Measurements from ENCODE around the gene SOBP.

SOBP gene

DNA sequence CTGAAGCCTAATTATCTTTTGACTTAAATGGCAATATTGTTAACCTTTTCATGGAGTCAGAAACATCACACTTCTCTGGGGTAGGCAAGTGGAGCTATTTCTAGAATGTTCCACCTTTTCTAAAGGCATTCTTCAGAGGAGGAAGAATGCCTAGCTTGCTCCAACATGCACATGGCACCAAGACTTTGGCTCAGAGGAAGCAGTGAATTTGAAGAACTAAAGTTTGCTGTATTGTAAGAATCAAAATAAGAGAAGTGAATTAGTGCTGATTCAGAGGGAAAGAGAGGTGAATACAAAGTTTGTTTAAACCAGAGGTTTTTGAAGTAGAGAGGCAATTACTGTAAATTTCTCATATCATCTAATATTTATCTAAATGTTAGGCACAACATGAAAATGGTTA is 92.2 kb downstream of the SOBP start:
- no peak for DNase-seq (ENCODE audit: low read depth in 1 of 2, low spot score in 1 of 2)

DNA sequence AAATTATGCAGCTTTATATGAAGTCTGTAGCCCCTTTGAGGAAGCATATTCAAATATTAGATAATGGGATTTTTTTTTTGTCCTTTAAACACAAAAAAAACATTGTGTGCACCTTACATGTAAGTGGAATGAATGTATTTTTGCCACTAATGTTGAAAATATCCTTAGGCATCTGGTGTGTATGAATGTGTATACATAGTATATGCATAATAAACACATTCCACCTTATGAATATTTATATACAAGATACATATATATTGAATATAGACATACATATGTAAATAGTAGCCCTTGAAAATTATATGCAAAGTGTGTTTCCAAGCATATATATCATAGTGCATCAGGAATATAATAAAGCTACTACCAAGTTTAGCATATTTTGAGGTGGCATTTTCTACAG is 94.8 kb downstream of the SOBP start:
- DNase-seq (ENCODE audit: low read depth in 1 of 2, low spot score in 1 of 2) = no peak

DNA sequence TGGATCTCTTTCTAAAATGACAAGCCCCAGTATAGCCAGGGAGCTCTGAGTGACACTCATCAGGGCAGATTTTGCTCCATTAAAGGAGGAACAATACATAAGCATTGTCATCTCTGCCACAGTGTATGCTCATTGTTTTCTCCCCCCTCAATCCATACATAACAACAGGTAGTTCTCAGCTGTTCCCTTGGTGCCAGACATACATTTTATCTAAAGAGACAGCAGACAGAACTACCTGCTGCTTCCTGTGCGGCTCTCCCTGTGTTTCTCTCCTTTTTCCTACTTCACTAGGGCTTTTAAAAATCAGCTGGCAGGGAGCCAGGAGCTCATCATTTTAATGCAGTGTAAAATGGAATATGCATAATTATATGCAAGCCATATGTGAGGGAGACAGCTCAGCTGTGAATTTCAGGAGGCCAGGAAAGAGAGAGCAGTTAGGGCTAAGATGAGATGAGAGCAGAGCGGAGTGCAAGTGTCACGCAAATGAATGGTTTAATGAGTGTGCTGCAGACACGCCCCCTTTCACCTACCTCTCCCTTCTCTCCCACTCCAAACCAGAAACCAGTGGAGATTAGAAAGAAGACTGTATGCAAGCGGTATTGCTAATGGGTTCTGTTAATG is 96.0 kb downstream of the SOBP start:
- DNase-seq (ENCODE audit: low read depth in 1 of 2, low spot score in 1 of 2) = no peak

DNA sequence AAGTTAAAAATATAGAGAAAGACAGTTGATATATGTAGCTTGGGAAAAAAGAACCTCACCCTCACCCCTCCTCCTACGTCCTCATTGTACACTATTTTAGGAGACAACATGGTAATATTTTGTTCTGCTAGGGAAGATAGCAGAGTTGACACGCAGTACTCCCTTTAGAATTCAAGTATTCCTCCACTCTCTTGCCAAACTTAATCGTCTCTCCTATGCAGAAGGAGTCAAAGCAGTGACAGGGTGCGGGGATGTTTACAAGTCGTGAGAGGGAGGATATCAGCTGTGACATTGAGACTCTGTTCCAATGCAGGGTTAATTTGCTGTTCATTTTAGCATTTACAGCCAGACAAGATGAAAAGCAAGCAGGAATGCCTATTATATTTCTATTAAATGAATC is 97.5 kb downstream of the SOBP start:
- no peak for DNase-seq (ENCODE audit: low read depth in 1 of 2, low spot score in 1 of 2)

DNA sequence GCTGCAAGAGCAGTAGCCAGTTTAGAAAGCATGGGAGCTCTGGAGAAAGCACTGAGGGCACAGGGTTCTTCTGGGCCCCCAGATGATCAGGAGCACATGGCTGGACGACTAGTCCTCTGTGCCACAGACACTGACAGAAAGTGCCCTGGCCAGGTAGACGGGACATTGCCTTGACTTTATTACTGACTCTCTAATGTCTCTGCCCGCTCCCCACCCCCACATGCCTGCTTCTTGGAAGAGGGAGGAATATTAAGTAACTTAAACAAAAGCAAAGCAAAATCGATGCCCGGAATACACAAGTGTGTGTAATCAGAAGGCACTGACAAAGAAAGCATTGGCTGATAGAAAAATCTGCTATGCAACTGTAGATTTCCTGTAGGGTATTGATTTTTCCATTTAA is 99.3 kb downstream of the SOBP start:
- no peak for DNase-seq (ENCODE audit: low read depth in 1 of 2, low spot score in 1 of 2)

DNA sequence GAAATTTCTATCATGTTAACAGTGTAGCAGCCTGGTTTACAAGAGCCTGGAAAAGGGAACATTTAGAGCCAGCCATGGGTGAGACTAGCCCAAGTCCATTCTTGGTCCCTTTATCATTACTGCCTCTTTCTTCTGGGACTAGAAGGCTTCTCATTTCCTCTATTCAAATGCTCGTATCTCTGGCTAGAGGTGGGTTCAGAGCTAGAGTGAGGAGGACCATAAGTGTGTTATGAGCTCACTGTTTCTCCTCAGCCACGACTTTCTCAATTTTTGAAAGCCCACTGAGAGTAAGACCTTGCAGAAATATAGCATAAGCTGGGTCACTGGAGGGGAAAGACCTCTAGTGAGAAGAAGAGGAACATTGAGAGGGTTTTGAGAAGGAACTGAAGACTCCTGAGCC is 100.0 kb downstream of the SOBP start:
- no peak for DNase-seq (ENCODE audit: low read depth in 1 of 2, low spot score in 1 of 2)

DNA sequence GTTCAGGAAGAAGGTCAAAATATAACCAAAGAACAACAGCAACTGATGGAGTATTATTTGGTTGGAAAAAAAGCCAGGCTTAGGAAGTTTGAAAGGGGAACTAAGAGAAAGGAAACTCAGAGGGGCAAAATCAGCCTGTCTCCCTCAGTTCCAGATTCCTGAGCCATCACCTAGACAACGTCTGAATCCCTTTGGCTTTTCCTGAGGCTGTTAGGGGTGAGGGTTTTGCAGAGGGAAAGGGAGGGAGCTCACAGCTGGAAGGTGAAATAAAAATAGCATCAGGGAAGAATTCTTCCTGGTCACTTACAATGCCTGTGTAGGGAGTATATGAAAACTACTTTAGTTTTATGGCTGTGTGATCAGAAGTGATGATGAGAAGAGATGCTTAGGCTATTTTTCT is 100.5 kb downstream of the SOBP start:
- no peak for DNase-seq (ENCODE audit: low read depth in 1 of 2, low spot score in 1 of 2)

DNA sequence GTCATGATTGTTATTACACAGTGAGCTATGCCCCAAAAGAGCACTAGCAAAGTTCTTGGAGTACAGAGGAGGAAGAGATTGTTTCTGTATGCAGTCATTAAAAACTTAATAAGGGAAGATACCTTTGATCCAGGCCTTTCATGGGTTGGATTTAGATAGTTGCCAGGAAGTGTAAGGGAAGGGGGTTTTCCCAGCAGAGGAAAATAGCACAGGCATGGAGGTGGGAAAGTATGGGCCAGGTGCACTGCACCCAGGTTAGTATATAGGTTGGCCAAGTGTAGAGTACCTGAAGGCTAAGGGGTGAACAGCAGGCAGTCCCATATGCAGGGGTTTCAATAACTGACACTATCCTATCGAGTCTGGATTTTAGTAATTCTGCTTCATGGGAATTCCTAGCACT is 101.4 kb downstream of the SOBP start:
- no peak for DNase-seq (ENCODE audit: low read depth in 1 of 2, low spot score in 1 of 2)

DNA sequence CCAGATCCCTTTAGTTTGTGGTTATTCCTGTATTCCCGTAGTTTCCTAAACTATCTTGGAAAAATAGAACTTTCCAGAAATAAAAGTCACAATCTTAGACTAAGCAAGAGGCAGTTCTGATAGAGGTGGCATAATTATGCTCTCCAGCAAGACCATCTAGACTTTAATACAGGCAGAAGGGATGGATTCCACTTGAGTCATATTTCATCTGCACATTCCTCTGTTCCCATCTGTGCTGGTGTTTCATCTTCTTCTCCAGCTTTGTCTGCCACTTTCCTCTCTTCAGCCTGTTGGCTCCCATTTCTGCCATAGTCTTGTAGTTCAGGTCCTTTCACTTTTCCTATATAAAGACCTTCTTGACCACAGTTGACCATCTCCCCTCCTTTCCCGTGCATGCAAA is 102.9 kb downstream of the SOBP start:
- DNase-seq (ENCODE audit: low read depth in 1 of 2, low spot score in 1 of 2) = no peak

DNA sequence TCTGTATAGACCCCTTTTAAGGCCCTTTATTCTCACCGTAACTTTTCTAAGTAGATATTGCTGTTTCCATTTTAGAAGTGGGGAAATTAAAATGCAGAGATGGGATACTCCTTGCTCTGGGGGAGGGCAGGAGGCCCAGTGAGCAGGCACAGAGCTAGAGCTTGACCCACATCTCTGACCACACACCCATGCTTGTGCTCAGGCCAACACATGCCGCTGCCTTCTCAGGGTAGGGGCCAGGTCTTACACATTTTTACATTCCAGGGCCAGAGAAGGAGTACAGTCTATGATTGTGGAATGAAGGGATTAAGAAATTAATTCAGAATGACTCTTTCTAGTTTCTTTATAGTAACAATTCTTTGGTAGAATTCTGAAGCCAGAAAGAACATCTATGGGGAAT is 104.8 kb downstream of the SOBP start:
- DNase-seq (ENCODE audit: low read depth in 1 of 2, low spot score in 1 of 2) = no peak

DNA sequence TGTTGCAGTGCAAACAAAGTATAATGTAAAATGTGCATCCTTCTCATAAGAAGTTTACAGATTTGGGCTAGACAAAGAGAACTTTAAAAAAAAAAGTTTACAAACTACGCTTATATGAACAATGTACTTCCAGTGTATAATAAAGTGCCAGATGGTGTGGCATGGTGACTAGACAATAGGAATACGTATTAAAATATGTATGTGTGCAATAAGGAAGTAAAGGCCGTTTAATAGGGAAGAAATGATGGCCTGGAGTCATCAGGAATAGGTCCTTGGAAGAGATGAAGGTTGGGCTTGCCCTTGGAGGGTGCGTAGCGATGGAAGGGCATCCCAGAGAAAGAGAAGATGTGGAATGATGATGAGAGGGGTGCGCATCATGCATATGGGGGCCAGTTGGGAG is 108.2 kb downstream of the SOBP start:
- no peak for DNase-seq (ENCODE audit: low read depth in 1 of 2, low spot score in 1 of 2)

DNA sequence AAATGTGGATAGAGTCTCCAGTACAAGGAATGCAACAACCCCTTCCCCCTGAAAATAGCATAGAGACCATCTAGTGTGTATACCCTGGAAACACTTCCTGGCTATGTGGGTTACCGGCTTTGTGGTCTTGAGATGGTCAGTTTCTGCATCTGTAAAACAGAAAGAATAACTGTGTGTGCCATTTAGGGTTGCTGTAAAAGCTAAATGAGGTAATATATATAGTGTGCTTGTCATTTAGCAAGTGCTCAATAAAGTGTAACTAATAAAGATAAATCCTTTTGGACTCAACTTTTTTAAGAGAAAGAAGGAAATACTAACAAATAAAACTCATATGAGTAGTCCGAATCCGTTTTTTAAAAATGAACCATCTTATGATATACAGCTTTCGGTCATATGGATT is 109.1 kb downstream of the SOBP start:
- DNase-seq (ENCODE audit: low read depth in 1 of 2, low spot score in 1 of 2) = no peak

DNA sequence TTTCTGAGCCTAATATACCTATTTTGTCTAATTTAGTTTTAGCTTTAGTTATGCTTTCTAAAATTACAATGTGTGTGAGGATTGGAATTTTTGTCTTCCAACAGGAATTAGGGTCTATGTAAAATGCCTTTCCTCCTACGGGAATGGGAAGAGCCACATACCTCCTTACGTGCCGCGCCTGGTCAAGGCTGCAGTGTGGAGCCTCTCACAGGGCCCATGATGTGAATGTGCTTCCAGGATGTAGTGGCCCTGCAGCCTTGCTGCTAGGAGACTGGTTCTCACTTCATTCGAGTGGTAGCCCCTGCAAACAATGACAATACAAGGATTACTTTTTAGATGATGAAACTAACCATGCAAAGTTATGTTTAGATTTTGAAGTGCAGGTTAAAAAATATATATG is 110.2 kb downstream of the SOBP start:
- no peak for DNase-seq (ENCODE audit: low read depth in 1 of 2, low spot score in 1 of 2)

DNA sequence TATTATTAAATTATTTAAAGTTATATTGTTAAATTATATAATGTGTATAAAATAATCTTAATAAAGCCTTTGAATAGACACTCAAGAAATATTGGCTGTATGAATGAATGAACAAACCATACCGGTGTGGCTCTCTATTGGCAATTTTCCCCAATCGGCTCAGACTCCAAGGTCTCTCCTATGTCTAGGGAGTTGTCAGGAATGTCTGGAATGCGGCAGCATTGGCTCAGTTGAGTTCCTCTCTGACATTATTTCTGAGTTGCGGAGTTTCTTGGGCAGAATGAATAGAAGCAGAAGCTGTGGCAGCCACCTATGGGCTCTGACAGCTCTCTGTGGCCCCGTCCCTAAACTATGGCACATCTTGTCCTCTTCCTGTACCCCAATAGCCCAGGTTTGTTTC is 111.0 kb downstream of the SOBP start:
- DNase-seq (ENCODE audit: low read depth in 1 of 2, low spot score in 1 of 2) = no peak

DNA sequence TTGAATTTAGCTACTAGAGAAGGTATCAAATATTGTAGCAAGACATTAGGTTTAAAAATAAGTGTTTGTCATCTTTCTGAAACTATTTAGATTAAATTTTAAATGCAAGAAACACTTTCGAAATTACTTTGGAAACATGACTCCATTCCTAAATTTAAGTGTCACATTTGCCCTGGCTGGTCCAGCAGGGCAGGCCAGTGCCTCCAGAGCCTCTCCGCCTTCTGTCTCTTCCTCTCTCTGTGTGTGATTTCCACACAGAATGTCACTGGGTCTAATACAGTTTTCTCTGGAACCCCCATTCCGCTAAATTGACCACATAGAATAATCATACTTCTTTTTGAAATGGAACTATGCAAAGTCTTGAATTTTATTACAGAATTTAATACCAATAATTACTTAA is 111.5 kb downstream of the SOBP start:
- no peak for DNase-seq (ENCODE audit: low read depth in 1 of 2, low spot score in 1 of 2)

DNA sequence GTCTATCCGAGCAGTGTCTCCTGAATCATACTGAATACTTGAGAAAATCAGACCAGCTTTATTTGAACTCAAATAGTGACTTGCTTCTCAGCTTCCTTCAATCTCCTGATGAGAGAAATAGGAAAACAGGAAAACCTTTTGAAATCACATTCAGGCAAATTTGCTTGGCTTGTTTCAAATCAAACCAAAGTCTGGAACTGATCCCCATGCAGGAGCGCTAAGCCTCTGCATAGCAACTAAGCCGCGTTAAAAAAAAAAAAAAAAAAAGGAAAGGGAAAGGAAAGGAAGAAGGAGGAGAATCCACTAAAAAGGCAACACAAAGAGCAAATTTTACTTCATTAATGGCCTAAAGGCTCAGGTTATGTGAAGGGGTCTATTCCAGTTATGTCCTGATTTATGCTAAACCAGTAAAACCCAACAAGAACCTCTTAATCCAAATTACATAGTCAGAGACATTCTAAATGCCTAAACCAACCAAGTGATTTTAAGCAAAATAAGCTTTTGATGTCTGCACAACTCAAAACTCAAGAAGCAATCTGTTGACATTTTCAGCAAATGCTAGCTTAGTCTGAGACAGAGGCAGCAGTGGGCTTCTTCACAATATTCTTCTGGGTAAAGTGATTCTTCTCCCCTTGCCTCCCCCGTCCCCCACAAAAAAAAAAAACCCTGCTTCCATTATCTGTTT is 112.5 kb downstream of the SOBP start:
- DNase-seq (ENCODE audit: low read depth in 1 of 2, low spot score in 1 of 2) = no peak

DNA sequence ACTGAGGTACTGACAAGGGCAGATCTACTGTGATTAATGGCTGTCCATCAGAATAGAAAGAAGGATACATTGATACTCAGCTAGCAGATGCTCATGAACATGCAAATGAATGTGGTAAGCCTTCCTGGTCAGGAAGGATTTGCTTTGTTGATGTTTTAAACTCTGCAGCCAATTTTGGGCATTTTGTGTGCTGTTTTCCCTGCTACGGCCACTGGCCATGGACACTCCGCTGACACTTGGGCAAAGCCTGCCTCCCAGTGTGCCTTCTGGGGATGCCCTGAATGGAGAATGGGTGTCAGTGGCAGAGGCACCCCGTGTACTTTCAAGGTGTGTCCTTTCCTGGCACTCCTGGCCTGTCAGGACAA is 113.1 kb downstream of the SOBP start:
- DNase-seq (ENCODE audit: low read depth in 1 of 2, low spot score in 1 of 2) = no peak

DNA sequence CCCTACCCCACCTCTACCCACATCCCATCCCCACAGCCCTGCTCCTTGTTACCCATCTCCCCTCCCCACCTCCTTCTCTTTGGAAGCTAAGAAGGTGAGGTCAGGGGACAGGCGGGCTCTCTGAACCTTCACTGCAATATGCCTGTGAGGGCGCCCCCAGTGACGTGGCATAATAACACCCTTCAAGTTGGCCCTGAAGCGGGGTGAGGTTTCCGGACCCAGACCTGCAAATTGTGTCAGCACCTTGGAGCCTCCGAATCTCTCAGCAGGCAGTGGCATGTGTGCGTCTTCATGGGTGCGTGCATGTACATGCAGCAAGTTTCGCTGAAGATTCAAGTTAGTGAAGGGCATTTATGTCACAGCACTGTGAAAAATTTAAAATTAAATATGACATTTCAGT is 114.6 kb downstream of the SOBP start:
- DNase-seq (ENCODE audit: low read depth in 1 of 2, low spot score in 1 of 2) = no peak

DNA sequence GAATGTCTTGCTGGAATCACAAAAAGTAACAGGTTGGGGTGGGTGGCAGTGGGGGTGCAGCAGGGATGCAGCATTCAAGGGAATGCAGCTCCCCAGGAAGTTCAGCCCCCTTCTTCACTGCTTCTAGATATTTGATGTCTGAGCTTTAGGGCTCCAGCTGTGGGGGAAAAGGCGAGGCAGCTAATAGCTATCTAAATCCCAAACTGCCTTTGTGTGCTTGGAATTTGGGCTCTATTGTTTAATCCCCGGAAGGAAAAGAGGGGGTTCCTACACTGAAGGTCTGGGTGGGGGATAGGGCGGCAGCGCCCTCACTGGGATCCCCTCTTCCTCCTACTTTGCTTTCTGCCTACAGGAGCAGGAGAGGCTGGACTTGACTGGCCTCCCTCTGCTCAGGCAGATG is 116.5 kb downstream of the SOBP start:
- no peak for DNase-seq (ENCODE audit: low read depth in 1 of 2, low spot score in 1 of 2)

DNA sequence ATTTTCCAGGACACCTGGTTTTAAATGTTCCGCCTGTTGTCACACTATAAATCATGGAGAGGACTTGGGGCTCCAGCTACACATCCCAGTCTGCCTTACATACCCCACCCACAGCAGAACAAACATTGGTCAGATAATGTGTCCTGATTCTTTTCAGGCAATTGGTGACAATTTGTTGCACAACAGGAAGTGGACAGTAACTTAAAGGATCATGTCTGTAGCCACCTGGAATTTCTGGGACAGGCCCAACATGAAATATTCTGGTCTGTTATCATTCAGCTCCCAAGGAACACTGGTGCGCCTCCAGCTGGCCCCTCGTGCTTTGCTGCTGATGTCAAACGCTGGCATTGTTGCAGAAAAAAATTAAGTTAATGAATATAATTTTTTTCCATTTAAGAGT is 117.2 kb downstream of the SOBP start:
- DNase-seq (ENCODE audit: low read depth in 1 of 2, low spot score in 1 of 2) = no peak

DNA sequence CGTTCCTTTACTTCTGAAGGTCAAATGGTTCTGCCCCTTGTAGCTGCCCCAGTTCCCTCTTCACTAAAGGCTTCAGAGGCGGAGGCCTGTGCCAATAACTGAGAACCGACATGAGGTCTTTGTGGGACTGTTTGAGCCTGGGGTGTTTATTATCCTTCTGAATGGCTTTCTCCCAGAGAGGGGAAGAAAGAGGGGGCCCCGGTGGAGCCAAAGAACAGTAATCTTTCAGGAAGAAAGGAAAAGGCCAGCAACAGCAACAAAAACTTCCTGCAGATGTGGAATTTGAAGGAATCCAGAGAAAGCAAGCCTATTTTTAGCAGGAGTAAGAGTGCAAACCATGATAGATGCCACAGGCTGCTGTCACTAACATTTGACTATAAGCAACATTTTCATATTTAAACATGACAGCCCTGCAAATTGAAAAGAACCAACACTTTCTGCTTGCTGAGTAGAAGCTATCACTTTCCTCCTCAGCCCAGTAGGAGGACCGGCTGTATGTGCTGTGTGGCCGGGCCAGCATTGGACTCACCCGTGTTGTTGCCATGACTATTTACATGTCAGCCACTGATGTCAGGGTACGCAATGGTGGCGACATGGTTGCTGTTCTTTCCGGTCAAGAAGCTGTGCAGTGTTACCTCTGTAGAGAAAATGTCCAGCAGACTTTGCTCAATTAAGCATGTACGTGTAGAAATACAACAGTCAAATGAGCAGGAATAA is 121.3 kb downstream of the SOBP start:
- DNase-seq (ENCODE audit: low read depth in 1 of 2, low spot score in 1 of 2) = no peak

DNA sequence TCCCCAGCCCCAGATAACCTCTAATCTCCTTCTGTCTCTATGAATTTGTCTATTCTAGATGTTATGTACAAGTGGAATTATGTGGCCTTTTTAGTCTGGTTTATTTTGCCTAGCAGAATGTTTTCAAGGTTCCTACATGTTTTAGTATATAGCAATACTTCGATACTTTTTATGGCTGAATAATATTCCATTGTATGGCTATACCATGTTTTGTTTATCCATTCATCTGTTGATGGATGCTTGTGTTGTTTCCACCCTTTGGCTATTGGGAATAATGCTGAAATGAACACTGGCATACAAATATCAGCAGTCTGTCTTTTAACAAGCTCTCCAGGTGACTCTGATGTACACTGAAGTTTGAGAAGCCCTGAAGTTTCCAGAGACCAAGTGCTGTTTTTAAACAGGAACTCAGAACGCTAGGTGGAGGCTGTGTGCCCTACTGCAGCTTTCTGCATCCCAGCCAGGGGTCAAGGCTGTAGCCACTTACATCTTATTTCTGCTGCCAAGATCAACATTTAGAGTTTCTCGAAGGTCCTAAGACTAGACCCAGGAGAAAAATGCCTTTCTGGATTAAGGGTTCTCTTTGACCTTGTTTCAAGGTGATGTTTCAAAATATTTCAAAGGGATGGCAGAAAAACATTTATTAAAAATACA is 123.0 kb downstream of the SOBP start:
- DNase-seq (ENCODE audit: low read depth in 1 of 2, low spot score in 1 of 2) = no peak
